ENCODE data around the gene DGKA.
"Not testable (repeated sequence)": the region's sequence is repeated elsewhere in the genome, so short reads cannot be mapped to it uniquely, and the experiment has no call there.

Gene DGKA

GRCh38 chr12:55969356-55969755 is 38.4 kb downstream of the DGKA start:
- no peak for DNase-seq

- peak; percentile 34 for DNase-seq
Observed at GRCh38 chr12:55970775-55971174, 39.8 kb downstream of the DGKA start.

GRCh38 chr12:55972042-55972441 is 41.1 kb downstream of the DGKA start:
- peak; percentile 53 for DNase-seq

- DNase-seq = no peak
Observed at GRCh38 chr12:55972456-55972855, 41.5 kb downstream of the DGKA start.

- DNase-seq = peak; percentile 12
Observed at GRCh38 chr12:55972911-55973598, 42.1 kb downstream of the DGKA start.

- peak; percentile 100 for DNase-seq
Observed at GRCh38 chr12:55973599-55974307, 42.8 kb downstream of the DGKA start, which contains the start of gene RAB5B. Gene RAB5B (plus strand): TSS chr12:55974078. CDS start chr12:55986961, 12,883 bp downstream.

GRCh38 chr12:55974308-55974730 is 43.4 kb downstream of the DGKA start:
- DNase-seq = peak; percentile 8

- no peak for DNase-seq
Observed at GRCh38 chr12:55978393-55978792, 47.4 kb downstream of the DGKA start.

- DNase-seq = no peak
Observed at GRCh38 chr12:55979069-55979468, 48.1 kb downstream of the DGKA start.

- DNase-seq = not testable (repeated sequence)
Observed at GRCh38 chr12:55981882-55982281, 50.9 kb downstream of the DGKA start.

- no peak for DNase-seq
Observed at GRCh38 chr12:55982319-55982936, 51.5 kb downstream of the DGKA start.

GRCh38 chr12:55983232-55983842 is 52.4 kb downstream of the DGKA start:
- no peak for DNase-seq

GRCh38 chr12:55984861-55985260 is 53.9 kb downstream of the DGKA start:
- DNase-seq = no peak

- no peak for DNase-seq
Observed at GRCh38 chr12:55985341-55985740, 54.4 kb downstream of the DGKA start.

GRCh38 chr12:55985976-55986375 is 55.0 kb downstream of the DGKA start:
- DNase-seq = not testable (repeated sequence)

GRCh38 chr12:55991110-55991509 is 60.1 kb downstream of the DGKA start:
- DNase-seq = no peak

- DNase-seq = no peak
Observed at GRCh38 chr12:55993230-55993853, 62.4 kb downstream of the DGKA start.

GRCh38 chr12:55995366-55995765 is 64.4 kb downstream of the DGKA start:
- DNase-seq = no peak

GRCh38 chr12:55996201-55996714 is 65.3 kb downstream of the DGKA start:
- peak; percentile 66 for DNase-seq

- peak; percentile 95 for DNase-seq
Observed at GRCh38 chr12:55996715-55997534, 66.0 kb downstream of the DGKA start, which contains the start of gene SUOX. Gene SUOX (plus strand): TSS chr12:55997276. CDS start chr12:56002222, 4,946 bp downstream.

- no peak for DNase-seq
Observed at GRCh38 chr12:55997535-55997859, 66.5 kb downstream of the DGKA start.

GRCh38 chr12:55999522-55999921 is 68.6 kb downstream of the DGKA start:
- DNase-seq = not testable (repeated sequence)
